Panc1 (cell line): ENCODE measurements around the gene CSTPP1. TPM values are rescaled to one million over a fixed set of nuclear protein-coding genes. Genes with fewer than 3 reads are reported as not detected.

Experiments
- ATAC-seq: fragments of 200-7000 bp; cut with Tn5 transposase; 2 replicates; pipeline ENCODE4 v1.9.1; 2020; ENCODE audit warnings: mild to moderate bottlenecking, moderate library complexity
- BruUV-seq: library from RNA; stranded (reverse); fragments of 400-500 nt; replicated peaks from 2 replicates; lab custom pipeline; 2021; lab: Mats Ljungman, UMichigan
- CTCF ChIA-PET: fragments of 300-600 bp; sonication (Branson Sonifier 250); formaldehyde crosslinking; loops from one replicate; lab custom pipeline; 2022; ENCODE audit warnings: antibody characterized with exemption; lab: Charles Lee
- POLR2A ChIA-PET: fragments of 300-600 bp; sonication (Branson Sonifier 250); formaldehyde crosslinking; loops from one replicate; lab custom pipeline; 2022; ENCODE audit warnings: antibody characterized with exemption; lab: Charles Lee
- DNase-seq: peaks from one replicate; pipeline ENCODE4 v3.0.0-alpha.2; 2010; ENCODE audit warnings: low read depth, low spot score
- H3K27ac ChIP-seq: 2 replicates; pipeline ENCODE4 v1.5.1; 2011; ENCODE audit warnings: mild to moderate bottlenecking, low read length, inconsistent platforms
- H3K27me3 ChIP-seq: fragments of 200-500 bp; sonication (Bioruptor generic); 2 replicates; pipeline ENCODE4 v1.6.0; 2014; ENCODE audit warnings: low read length, inconsistent platforms; ENCODE audit not compliant: control insufficient read depth, insufficient read depth
- H3K36me3 ChIP-seq: fragments of 200-500 bp; sonication (Bioruptor generic); 2 replicates; pipeline ENCODE4 v1.5.1; 2014; ENCODE audit warnings: inconsistent platforms, mild to moderate bottlenecking, low read length, moderate library complexity; ENCODE audit not compliant: control insufficient read depth, insufficient read depth
- H3K4me1 ChIP-seq: 2 replicates; pipeline ENCODE4 v1.5.1; 2011; ENCODE audit warnings: inconsistent platforms, mild to moderate bottlenecking, low read length, moderate library complexity; ENCODE audit not compliant: control insufficient read depth, insufficient read depth
- H3K4me3 ChIP-seq, 2 experiments: 2 replicates each; pipeline ENCODE4 v1.5.1; 2011 to 2012; ENCODE audit warnings: low read depth in 2 of 2, low read length in 2 of 2, mild to moderate bottlenecking in 2 of 2, inconsistent platforms in 1 of 2, moderate library complexity in 1 of 2
- H3K9me3 ChIP-seq: fragments of 200-500 bp; sonication (Bioruptor generic); 2 replicates; pipeline ENCODE4 v1.5.1; 2014; ENCODE audit warnings: low read depth, mild to moderate bottlenecking, inconsistent platforms, low read length, moderate library complexity; ENCODE audit not compliant: control insufficient read depth, insufficient read depth
- CTCF ChIP-seq: fragments of 450-650 bp; IDR thresholded peaks from 2 replicates; pipeline ENCODE4 v1.5.1; 2017; ENCODE audit warnings: mild to moderate bottlenecking
- POLR2AphosphoS5 ChIP-seq: IDR thresholded peaks from 2 replicates; pipeline ENCODE4 v1.6.1; 2012; ENCODE audit warnings: mild to moderate bottlenecking, low read depth, low read length, moderate library complexity
- REST ChIP-seq, 2 experiments: IDR thresholded peaks; 2 replicates each; pipeline ENCODE4 v1.6.1; 2011 to 2012; ENCODE audit warnings: low read depth in 2 of 2, control low read depth in 1 of 2, low read length in 1 of 2, mild to moderate bottlenecking in 1 of 2, moderate library complexity in 1 of 2; ENCODE audit not compliant: insufficient read depth in 1 of 2
- SIN3A ChIP-seq: IDR thresholded peaks from 2 replicates; pipeline ENCODE4 v1.6.1; 2012; ENCODE audit warnings: low read depth, mild to moderate bottlenecking, low read length, moderate library complexity, borderline replicate concordance; ENCODE audit not compliant: insufficient read depth
- TCF7L2 ChIP-seq: IDR thresholded peaks from 2 replicates; pipeline ENCODE4 v1.6.1; 2011; ENCODE audit warnings: mild to moderate bottlenecking, low read depth, low read length, inconsistent platforms
- in situ Hi-C: cut with HindIII; loops from 2 replicates; pipeline ENCODE4 v1.10.0; 2016; ENCODE audit warnings: low sequenced_read_pairs, low pct_unique_long_range_greater_than_20kb
- intact Hi-C: fragments of 100-400 bp; cut with micrococcal nuclease; formaldehyde crosslinking; loops from one replicate; pipeline ENCODE4 v1.10.0; 2022; ENCODE audit not compliant: unreplicated experiment
- total RNA-seq: library from RNA; stranded (reverse); gene quantifications from one replicate; pipeline ENCODE4 v1.2.1, GENCODE V29; 2021; ENCODE audit not compliant: unreplicated experiment

The CSTPP1 gene
- total RNA-seq, 1 experiment from 2014 or later = 29.0 TPM

- Histone ChIP-seq H3K27ac (no peak overlapping the region), H3K9me3 (no peaks in the 10 kb centered on the region), H3K36me3 (no peaks in the 10 kb centered on the region), H3K4me1 (no peaks in the 10 kb centered on the region), H3K27me3 (no peaks in the 10 kb centered on the region), H3K4me3 (no peak overlapping the region)
- BruUV-seq = no TSS peak
- ChIA-PET POLR2A (no interaction called here), CTCF (no interaction called here)
- in situ Hi-C loops (no loop called here), intact Hi-C loops (no loop called here)
- DNase-seq (no peak), ATAC-seq (no peak)
- TF ChIP-seq TCF7L2 (no peak), POLR2AphosphoS5 (no peak), CTCF (no peak), SIN3A (no peak), REST (IDR thresholded peaks at IDR 0.05; ENCODE audit: insufficient read depth in 1 of 2, low read depth in 2 of 2, low read length in 1 of 2) (no peak)
Observed at GRCh38 chr11:47021965-47022364, 85.4 kb downstream of the CSTPP1 start.

GRCh38 chr11:47028195-47029093, 91.9 kb downstream of the CSTPP1 start:
- in situ Hi-C loops = no loop called here
- no TSS peak for BruUV-seq
- POLR2A ChIA-PET = no interaction called here

More at GRCh38 chr11:47028195-47029093, 91.9 kb downstream of the CSTPP1 start:
- Histone ChIP-seq H3K36me3 (no peaks in the 10 kb centered on the region), H3K27me3 (no peaks in the 10 kb centered on the region), H3K27ac (no peak overlapping the region), H3K4me1 (no peaks in the 10 kb centered on the region), H3K4me3 (no peak overlapping the region), H3K9me3 (no peaks in the 10 kb centered on the region)
- DNase-seq (no peak), ATAC-seq (no peak)
- intact Hi-C loops = no loop called here
- CTCF ChIA-PET = no interaction called here
- TF ChIP-seq TCF7L2 = no peak
- no peak for TF ChIP-seq REST (IDR thresholded peaks at IDR 0.05; ENCODE audit: insufficient read depth in 1 of 2, low read depth in 2 of 2, low read length in 1 of 2)
- no peak for TF ChIP-seq CTCF
- no peak for TF ChIP-seq POLR2AphosphoS5
- TF ChIP-seq SIN3A = no peak
